ENCODE data around the gene TTLL9. TPM values are rescaled to one million over a fixed set of nuclear protein-coding genes. Genes with fewer than 3 reads are reported as not detected.

The TTLL9 gene
- total RNA-seq, 5 donors from 2014 or later (not counting 1 experiment from before 2014, with no cell fraction given): 0.16 TPM; not detected in 4

DNA sequence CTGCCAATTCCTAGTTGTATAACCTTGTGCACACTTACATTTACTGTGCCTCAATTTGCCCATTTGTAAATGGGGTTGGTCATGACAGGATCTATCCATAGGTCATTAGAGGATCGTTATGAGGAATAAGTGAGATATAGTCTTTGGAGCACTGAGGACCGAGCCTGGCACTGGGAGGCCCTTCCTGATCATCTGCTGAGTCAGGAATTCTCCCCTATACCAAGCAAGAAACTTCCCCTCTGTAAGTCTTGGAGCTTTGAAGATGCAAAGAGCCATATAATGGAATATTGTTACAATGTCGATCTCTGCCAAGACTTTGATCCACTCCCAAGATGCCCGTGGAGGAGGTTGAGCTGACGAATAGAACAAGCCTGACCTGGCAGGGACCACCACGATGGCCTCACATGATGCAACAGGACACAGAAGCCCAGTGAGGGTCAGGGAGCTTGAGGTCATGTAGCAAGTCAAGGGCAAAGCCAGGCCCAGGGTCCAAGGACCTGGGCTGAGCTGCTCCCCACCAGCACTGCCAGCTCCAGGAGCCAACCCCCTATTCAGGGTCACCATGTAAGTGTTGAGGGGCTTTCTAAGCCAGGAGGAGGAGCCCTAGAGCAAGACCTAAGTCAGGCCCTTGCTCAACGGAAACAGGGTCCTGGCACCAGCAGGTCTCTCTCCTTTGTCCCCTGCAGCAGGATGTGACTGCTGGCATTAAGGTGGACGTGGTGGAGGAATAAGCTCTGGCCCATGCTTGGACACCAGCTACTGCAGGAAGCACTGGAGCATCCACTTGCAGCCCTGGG, 64.7 kb downstream of the TTLL9 start:
- Mint-ChIP-seq H3K27me3 (peaks cover 2 to 5% of the 10 kb centered on the region in 2 donors), H3K4me1 (no peaks in the 10 kb centered on the region), H3K36me3 (peaks cover 2% of the 10 kb centered on the region), H3K9me3 (no peaks in the 10 kb centered on the region), H3K4me3 (no peak overlapping the region), H3K27ac (no peak overlapping the region)
- DNase-seq (no peak), ATAC-seq (replicated peaks in 1 of 4) (no peak)
- Histone ChIP-seq H3K4me3 (ENCODE audit: control insufficient read depth in 1 of 2, extremely low read depth in 1 of 2, low read length in 1 of 2) (no peak overlapping the region), H3K36me3 (ENCODE audit: control insufficient read depth in 2 of 2, extremely low read depth in 1 of 2, insufficient read depth in 1 of 2, low read length in 1 of 2) (no peaks in the 10 kb centered on the region), H3K4me1 (ENCODE audit: control insufficient read depth in 1 of 2, extremely low read depth in 1 of 2, insufficient read depth in 2 of 2, low read length in 2 of 2) (no peaks in the 10 kb centered on the region), H3K27ac (ENCODE audit: low read length) (no peak overlapping the region), H3K27me3 (replicated peaks in 1 of 2; ENCODE audit: control insufficient read depth in 2 of 2, extremely low read depth in 1 of 2, insufficient read depth in 2 of 2, low read length in 1 of 2) (peaks cover 0 to 8% of the 10 kb centered on the region in 2 experiments), H3K9me3 (no peaks in the 10 kb centered on the region)
- POLR2A ChIA-PET: no interaction called here
- CTCF ChIA-PET: interaction anchor here in 1 of 2 donors (1.1 kb wide), 1 partner anchor 17 kb away, joined by 3 read pairs; the partner anchor contains the start of gene PDRG1
- WGBS (ENCODE audit: insufficient coverage): 70% methylated on average over 5 of the region's 8 CpGs

DNA sequence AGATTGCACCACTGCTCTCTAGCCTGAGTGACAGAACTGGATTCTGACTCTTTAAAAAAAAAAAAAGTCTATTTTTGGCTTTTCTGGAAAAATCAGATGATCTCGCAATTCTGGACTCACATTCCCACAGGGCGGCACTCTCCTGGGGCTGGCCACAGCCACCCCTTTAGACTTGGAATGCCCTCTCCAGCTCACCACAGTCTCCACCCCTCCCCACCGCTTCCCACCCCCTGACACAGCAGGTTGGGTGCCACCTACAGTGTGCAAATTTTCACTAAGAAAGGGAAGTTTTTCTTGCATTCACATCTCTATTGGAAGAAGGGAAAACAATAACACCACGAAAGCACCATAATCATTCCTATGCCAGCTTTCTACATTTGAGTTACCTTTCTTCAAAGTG, 66.0 kb downstream of the TTLL9 start:
- peaks cover 0 to 2% of the 10 kb centered on the region in 2 experiments for H3K27me3 ChIP-seq (replicated peaks in 1 of 2; ENCODE audit: control insufficient read depth in 2 of 2, extremely low read depth in 1 of 2, insufficient read depth in 2 of 2, low read length in 1 of 2)
- no peaks in the 10 kb centered on the region for H3K4me1 Mint-ChIP-seq
- no peak overlapping the region for H3K4me3 Mint-ChIP-seq
- ChIA-PET CTCF (interaction anchor here (0.6 to 0.7 kb wide), 2 partner anchors 60 to 208 kb away, joined by 3 to 6 read pairs; no protein-coding TSS in a partner anchor), POLR2A (no interaction called here)
- no CpG with 5 or more reads among the region's 4 CpGs for WGBS (ENCODE audit: insufficient coverage)
- H3K36me3 ChIP-seq (ENCODE audit: control insufficient read depth in 2 of 2, extremely low read depth in 1 of 2, insufficient read depth in 1 of 2, low read length in 1 of 2): no peaks in the 10 kb centered on the region
- no peaks in the 10 kb centered on the region for H3K9me3 ChIP-seq
- no peaks in the 10 kb centered on the region for H3K9me3 Mint-ChIP-seq
- no peak overlapping the region for H3K27ac ChIP-seq (ENCODE audit: low read length)
- DNase-seq: no peak
- H3K27ac Mint-ChIP-seq: no peak overlapping the region
- ATAC-seq (replicated peaks in 1 of 4): no peak
- no peaks in the 10 kb centered on the region for H3K4me1 ChIP-seq (ENCODE audit: control insufficient read depth in 1 of 2, extremely low read depth in 1 of 2, insufficient read depth in 2 of 2, low read length in 2 of 2)
- H3K27me3 Mint-ChIP-seq: peaks cover 0 to 2% of the 10 kb centered on the region in 2 donors
- no peak overlapping the region for H3K4me3 ChIP-seq (ENCODE audit: control insufficient read depth in 1 of 2, extremely low read depth in 1 of 2, low read length in 1 of 2)
- peaks cover 7% of the 10 kb centered on the region for H3K36me3 Mint-ChIP-seq

DNA sequence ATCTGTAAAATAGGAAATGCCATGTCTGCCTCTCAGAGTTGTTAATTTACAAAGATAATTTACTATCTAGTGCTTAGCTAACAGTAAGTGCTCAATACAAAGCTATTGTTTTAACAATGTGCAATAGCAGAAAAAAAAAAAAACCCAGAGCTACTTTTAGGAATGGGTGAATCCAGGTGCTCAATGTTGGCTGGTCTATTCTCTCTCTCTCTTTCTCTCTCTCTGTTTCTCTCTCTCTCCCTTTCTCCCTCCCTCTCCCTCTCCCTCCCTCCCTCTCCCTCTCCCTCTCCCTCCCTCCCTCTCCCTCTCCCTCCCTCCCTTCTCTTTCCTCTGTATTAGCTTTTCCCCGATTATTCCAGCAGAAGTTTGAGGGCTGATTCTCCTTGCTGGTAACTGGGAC, 67.4 kb downstream of the TTLL9 start:
- H3K9me3 ChIP-seq: no peaks in the 10 kb centered on the region
- Mint-ChIP-seq H3K4me1 (no peaks in the 10 kb centered on the region), H3K27me3 (no peaks in the 10 kb centered on the region), H3K4me3 (no peak overlapping the region), H3K36me3 (peaks cover 13% of the 10 kb centered on the region), H3K9me3 (no peaks in the 10 kb centered on the region), H3K27ac (no peak overlapping the region)
- no peaks in the 10 kb centered on the region for H3K4me1 ChIP-seq (ENCODE audit: control insufficient read depth in 1 of 2, extremely low read depth in 1 of 2, insufficient read depth in 2 of 2, low read length in 2 of 2)
- peaks cover 0 to 2% of the 10 kb centered on the region in 2 experiments for H3K27me3 ChIP-seq (replicated peaks in 1 of 2; ENCODE audit: control insufficient read depth in 2 of 2, extremely low read depth in 1 of 2, insufficient read depth in 2 of 2, low read length in 1 of 2)
- ChIA-PET CTCF (interaction anchor here in 1 of 2 donors (0.6 kb wide), 1 partner anchor 22 kb away, joined by 12 read pairs; no protein-coding TSS in a partner anchor), POLR2A (no interaction called here)
- ATAC-seq (replicated peaks in 1 of 4) (no peak), DNase-seq (no peak)
- H3K27ac ChIP-seq (ENCODE audit: low read length): no peak overlapping the region
- peaks cover 4 to 5% of the 10 kb centered on the region in 2 donors for H3K36me3 ChIP-seq (ENCODE audit: control insufficient read depth in 2 of 2, extremely low read depth in 1 of 2, insufficient read depth in 1 of 2, low read length in 1 of 2)
- no CpG with 5 or more reads among the region's 1 CpG for WGBS (ENCODE audit: insufficient coverage)
- H3K4me3 ChIP-seq (ENCODE audit: control insufficient read depth in 1 of 2, extremely low read depth in 1 of 2, low read length in 1 of 2): no peak overlapping the region

DNA sequence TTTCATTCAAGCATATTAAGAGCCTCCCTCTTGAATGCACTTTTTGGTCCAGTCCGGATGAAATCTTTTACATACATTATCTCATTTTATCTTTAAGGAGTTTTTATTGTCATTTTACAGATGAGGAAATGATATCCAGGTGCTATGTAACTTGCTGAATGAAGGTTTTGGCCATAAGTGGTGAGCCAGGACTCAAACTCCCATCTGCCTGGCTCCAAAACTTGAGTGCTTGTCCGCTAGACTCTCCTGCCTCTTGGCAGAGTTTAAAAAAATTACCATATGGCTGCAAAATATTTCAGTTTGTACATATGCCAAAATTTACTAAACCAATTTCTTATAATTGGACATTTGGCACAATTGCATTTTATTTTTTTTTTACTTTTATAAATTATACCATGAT, 69.2 kb downstream of the TTLL9 start:
- POLR2A ChIA-PET: no interaction called here
- no peak overlapping the region for H3K27ac ChIP-seq (ENCODE audit: low read length)

DNA sequence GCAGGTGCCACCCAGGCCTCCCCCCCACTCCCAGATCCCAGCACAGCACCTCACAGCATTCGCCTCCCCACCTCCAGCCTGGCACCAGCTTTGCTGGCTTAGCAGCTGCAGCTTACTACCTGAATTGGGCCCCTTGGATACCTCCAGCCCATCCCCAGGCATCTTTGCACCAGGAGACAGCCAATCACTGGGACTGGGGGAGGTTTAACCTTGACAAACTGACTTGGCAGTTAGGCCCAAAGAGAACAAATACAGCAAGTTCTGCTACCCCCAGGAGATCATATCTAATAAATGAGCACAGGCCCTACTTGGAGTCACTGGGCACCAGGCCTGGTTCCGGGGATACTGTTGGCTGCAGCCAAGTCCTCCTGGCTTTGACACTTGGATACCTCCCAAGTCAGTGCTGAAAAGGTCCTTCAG, 72.6 kb downstream of the TTLL9 start:
- no peaks in the 10 kb centered on the region for H3K27me3 Mint-ChIP-seq
- H3K4me3 Mint-ChIP-seq: no peak overlapping the region
- no peak overlapping the region for H3K27ac ChIP-seq (ENCODE audit: low read length)
- no peak for ATAC-seq (replicated peaks in 1 of 4)
- H3K4me3 ChIP-seq (ENCODE audit: control insufficient read depth in 1 of 2, extremely low read depth in 1 of 2, low read length in 1 of 2): no peak overlapping the region
- no peak for DNase-seq
- ChIA-PET POLR2A (no interaction called here), CTCF (no interaction called here)
- 89% methylated on average over 1 of the region's 2 CpGs for WGBS (ENCODE audit: insufficient coverage)
- no peaks in the 10 kb centered on the region for H3K9me3 ChIP-seq
- no peaks in the 10 kb centered on the region for H3K9me3 Mint-ChIP-seq
- H3K4me1 Mint-ChIP-seq: no peaks in the 10 kb centered on the region
- no peaks in the 10 kb centered on the region for H3K4me1 ChIP-seq (ENCODE audit: control insufficient read depth in 1 of 2, extremely low read depth in 1 of 2, insufficient read depth in 2 of 2, low read length in 2 of 2)
- H3K27ac Mint-ChIP-seq: no peak overlapping the region
- H3K36me3 ChIP-seq (ENCODE audit: control insufficient read depth in 2 of 2, extremely low read depth in 1 of 2, insufficient read depth in 1 of 2, low read length in 1 of 2): peaks cover 24 to 52% of the 10 kb centered on the region in 2 donors
- H3K27me3 ChIP-seq (replicated peaks in 1 of 2; ENCODE audit: control insufficient read depth in 2 of 2, extremely low read depth in 1 of 2, insufficient read depth in 2 of 2, low read length in 1 of 2): no peaks in the 10 kb centered on the region
- H3K36me3 Mint-ChIP-seq: peaks cover 34% of the 10 kb centered on the region

More for the DNA sequence above, 69.2 kb downstream of the TTLL9 start:
- no peak overlapping the region for H3K27ac Mint-ChIP-seq
- no peaks in the 10 kb centered on the region for H3K9me3 Mint-ChIP-seq
- Histone ChIP-seq H3K4me3 (ENCODE audit: control insufficient read depth in 1 of 2, extremely low read depth in 1 of 2, low read length in 1 of 2) (no peak overlapping the region), H3K36me3 (ENCODE audit: control insufficient read depth in 2 of 2, extremely low read depth in 1 of 2, insufficient read depth in 1 of 2, low read length in 1 of 2) (peaks cover 5 to 18% of the 10 kb centered on the region in 2 donors), H3K4me1 (ENCODE audit: control insufficient read depth in 1 of 2, extremely low read depth in 1 of 2, insufficient read depth in 2 of 2, low read length in 2 of 2) (no peaks in the 10 kb centered on the region), H3K9me3 (no peaks in the 10 kb centered on the region), H3K27me3 (replicated peaks in 1 of 2; ENCODE audit: control insufficient read depth in 2 of 2, extremely low read depth in 1 of 2, insufficient read depth in 2 of 2, low read length in 1 of 2) (peaks cover 0 to 2% of the 10 kb centered on the region in 2 experiments)
- CTCF ChIA-PET: no interaction called here
- H3K27me3 Mint-ChIP-seq: no peaks in the 10 kb centered on the region
- peaks cover 17% of the 10 kb centered on the region for H3K36me3 Mint-ChIP-seq
- H3K4me1 Mint-ChIP-seq: no peaks in the 10 kb centered on the region
- no peak overlapping the region for H3K4me3 Mint-ChIP-seq
- DNase-seq: no peak
- no peak for ATAC-seq (replicated peaks in 1 of 4)
- no CpG with 5 or more reads among the region's 2 CpGs for WGBS (ENCODE audit: insufficient coverage)

DNA sequence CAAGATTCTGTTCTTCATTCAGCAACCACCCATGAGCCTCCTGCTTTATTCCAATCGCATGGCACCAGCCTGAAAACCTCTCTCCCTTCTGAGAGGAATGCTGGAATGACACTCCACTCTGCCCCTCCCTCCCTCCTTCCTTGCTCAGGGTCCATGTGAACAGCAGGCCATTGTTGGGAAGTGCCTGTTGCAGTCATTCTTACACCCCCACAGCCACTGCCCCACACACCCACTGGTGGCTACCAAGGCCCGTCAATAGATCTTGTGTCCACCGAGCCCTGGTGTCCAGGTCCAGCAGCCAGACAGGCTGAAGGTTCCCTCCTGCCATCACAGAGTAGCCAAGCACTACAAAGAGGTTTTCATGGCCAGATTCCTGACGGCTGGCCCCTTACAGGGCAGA, 74.9 kb downstream of the TTLL9 start:
- Histone ChIP-seq H3K4me1 (ENCODE audit: control insufficient read depth in 1 of 2, extremely low read depth in 1 of 2, insufficient read depth in 2 of 2, low read length in 2 of 2) (peaks cover 0 to 6% of the 10 kb centered on the region in 2 experiments), H3K9me3 (no peaks in the 10 kb centered on the region), H3K27ac (ENCODE audit: low read length) (no peak overlapping the region), H3K4me3 (ENCODE audit: control insufficient read depth in 1 of 2, extremely low read depth in 1 of 2, low read length in 1 of 2) (no peak overlapping the region), H3K36me3 (ENCODE audit: control insufficient read depth in 2 of 2, extremely low read depth in 1 of 2, insufficient read depth in 1 of 2, low read length in 1 of 2) (peaks cover 27 to 68% of the 10 kb centered on the region in 2 donors), H3K27me3 (replicated peaks in 1 of 2; ENCODE audit: control insufficient read depth in 2 of 2, extremely low read depth in 1 of 2, insufficient read depth in 2 of 2, low read length in 1 of 2) (no peaks in the 10 kb centered on the region)
- no peak overlapping the region for H3K4me3 Mint-ChIP-seq
- ChIA-PET CTCF (no interaction called here), POLR2A (no interaction called here)
- DNase-seq: no peak
- H3K27ac Mint-ChIP-seq: no peak overlapping the region
- 92% methylated on average over 2 of the region's 4 CpGs for WGBS (ENCODE audit: insufficient coverage)
- H3K36me3 Mint-ChIP-seq: peaks cover 47% of the 10 kb centered on the region
- no peak for ATAC-seq (replicated peaks in 1 of 4)
- no peaks in the 10 kb centered on the region for H3K27me3 Mint-ChIP-seq
- no peaks in the 10 kb centered on the region for H3K9me3 Mint-ChIP-seq
- peaks cover 11 to 17% (median 16%) of the 10 kb centered on the region in 3 donors for H3K4me1 Mint-ChIP-seq

All from T-cell (primary cell).